Neural cell (in vitro differentiated cells): ENCODE data around the gene ZFAND2A. TPM values are rescaled to one million over a fixed set of nuclear protein-coding genes. Genes with fewer than 3 reads are reported as not detected.

ENCODE experiments used
- H2AFZ ChIP-seq: fragments of 200-600, 300-800 bp; sonication (generic), shearing (Covaris generic); 2 replicates; pipeline ENCODE4 v1.6.0; 2014; ENCODE audit warnings: low read depth, mild to moderate bottlenecking, antibody characterized with exemption, low read length, moderate library complexity
- H3F3A ChIP-seq: fragments of 200-600 bp; shearing (Covaris generic); 2 replicates; pipeline ENCODE4 v1.6.1; 2016; ENCODE audit warnings: mild to moderate bottlenecking, moderate library complexity, mixed read lengths, antibody characterized with exemption, low read length; ENCODE audit not compliant: insufficient read depth, poor library complexity, severe bottlenecking
- H3K27ac ChIP-seq: fragments of 200-600, 300-800 bp; sonication (generic), shearing (Covaris generic); 2 replicates; pipeline ENCODE4 v1.5.1; 2014; ENCODE audit warnings: mild to moderate bottlenecking, low read length, moderate library complexity
- H3K27me3 ChIP-seq: fragments of 300-800, 200-600 bp; sonication (generic), shearing (Covaris generic); 2 replicates; pipeline ENCODE4 v1.6.0; 2014; ENCODE audit warnings: mild to moderate bottlenecking, low read depth, low read length, moderate library complexity; ENCODE audit not compliant: insufficient read depth
- H3K36me3 ChIP-seq: fragments of 300-800, 200-600 bp; sonication (generic), shearing (Covaris generic); 2 replicates; pipeline ENCODE4 v1.5.1; 2014; ENCODE audit warnings: mild to moderate bottlenecking, antibody characterized with exemption, low read length, moderate library complexity; ENCODE audit not compliant: insufficient read depth
- H3K4me2 ChIP-seq: fragments of 300-800, 200-600 bp; sonication (generic), shearing (Covaris generic); 2 replicates; pipeline ENCODE4 v1.6.0; 2014; ENCODE audit warnings: mild to moderate bottlenecking, low read length
- H3K4me3 ChIP-seq: fragments of 300-800, 200-600 bp; sonication (generic), shearing (Covaris generic); 2 replicates; pipeline ENCODE4 v1.5.1; 2014; ENCODE audit warnings: mild to moderate bottlenecking, low read length, moderate library complexity
- H3K79me2 ChIP-seq: fragments of 200-600 bp; shearing (Covaris generic); replicated peaks from 2 replicates; pipeline ENCODE4 v1.6.0; 2014; ENCODE audit warnings: mild to moderate bottlenecking, low read length, moderate library complexity; ENCODE audit not compliant: insufficient read depth
- H3K9ac ChIP-seq: fragments of 300-800, 200-600 bp; sonication (generic), shearing (Covaris generic); 2 replicates; pipeline ENCODE4 v1.6.1; 2016; ENCODE audit warnings: mild to moderate bottlenecking, low read length, mixed read lengths
- H3K9me2 ChIP-seq: fragments of 200-600 bp; shearing (Covaris generic); 2 replicates; pipeline ENCODE4 v1.6.1; 2016; ENCODE audit warnings: mild to moderate bottlenecking, low read length, mixed read lengths; ENCODE audit not compliant: insufficient read depth
- H3K9me3 ChIP-seq: fragments of 200-600, 300-800 bp; sonication (generic), shearing (Covaris generic); 2 replicates; pipeline ENCODE4 v1.6.1; 2016; ENCODE audit warnings: mild to moderate bottlenecking, mixed run types, low read length, moderate library complexity, mixed read lengths
- H4K20me1 ChIP-seq: fragments of 200-600 bp; shearing (Covaris generic); 2 replicates; pipeline ENCODE4 v1.6.1; 2016; ENCODE audit warnings: mild to moderate bottlenecking, mixed run types; ENCODE audit not compliant: insufficient read depth
- CTCF ChIP-seq: fragments of 450-650 bp; IDR thresholded peaks from 2 replicates; pipeline ENCODE4 v1.5.1; 2014; ENCODE audit warnings: antibody characterized with exemption, mild to moderate bottlenecking, moderate library complexity; ENCODE audit not compliant: poor library complexity, severe bottlenecking
- EP300 ChIP-seq: fragments of 450-650 bp; conservative IDR thresholded peaks from 2 replicates; pipeline ENCODE4 v1.6.1; 2014; ENCODE audit warnings: antibody characterized with exemption, mild to moderate bottlenecking, moderate library complexity; ENCODE audit not compliant: poor library complexity, severe bottlenecking
- EZH2 ChIP-seq: fragments of 200-600, 300-800 bp; shearing (Covaris generic), sonication (generic); IDR thresholded peaks from 2 replicates; pipeline ENCODE4 v1.6.1; 2014; ENCODE audit warnings: antibody characterized with exemption, low read length, borderline replicate concordance, mild to moderate bottlenecking; ENCODE audit not compliant: insufficient read depth, poor library complexity, severe bottlenecking
- MXI1 ChIP-seq: fragments of 450-650 bp; conservative IDR thresholded peaks from 2 replicates; pipeline ENCODE4 v1.6.1; 2014; ENCODE audit warnings: antibody characterized with exemption, mild to moderate bottlenecking; ENCODE audit not compliant: poor library complexity, severe bottlenecking
- POLR2AphosphoS5 ChIP-seq: IDR thresholded peaks from 2 replicates; pipeline ENCODE4 v1.6.1; 2012
- RAD21 ChIP-seq: fragments of 450-650 bp; conservative IDR thresholded peaks from 2 replicates; pipeline ENCODE4 v1.6.1; 2014; ENCODE audit warnings: antibody characterized with exemption, mild to moderate bottlenecking, moderate library complexity
- REST ChIP-seq: IDR thresholded peaks from 2 replicates; pipeline ENCODE4 v1.6.1; 2012; ENCODE audit warnings: borderline replicate concordance
- SMC3 ChIP-seq: fragments of 450-650 bp; conservative IDR thresholded peaks from 2 replicates; pipeline ENCODE4 v1.6.1; 2014; ENCODE audit warnings: antibody characterized with exemption, mild to moderate bottlenecking, moderate library complexity; ENCODE audit not compliant: poor library complexity
- TAF1 ChIP-seq: IDR thresholded peaks from 2 replicates; pipeline ENCODE4 v1.6.1; 2012; ENCODE audit warnings: low read depth
- polyA plus RNA-seq: library from polyadenylated mRNA; depleted of rRNA; stranded (reverse); fragments of >200 nt; gene quantifications from 2 replicates; pipeline ENCODE4 v1.2.3, GENCODE V29; 2014

Gene ZFAND2A
- polyA plus RNA-seq, 1 donor from 2014 or later, result 69.9 TPM

GRCh38 chr7:1192171-1192676 lies 32.2 kb upstream of the ZFAND2A start:
- no peak overlapping the region for H3K4me2 ChIP-seq
- no peaks in the 10 kb centered on the region for H3F3A ChIP-seq
- H3K36me3 ChIP-seq, result no peaks in the 10 kb centered on the region
- H3K4me3 ChIP-seq, result no peak overlapping the region
- H3K9me3 ChIP-seq, result no peaks in the 10 kb centered on the region
- no peaks in the 10 kb centered on the region for H4K20me1 ChIP-seq
- H3K9ac ChIP-seq, result no peak overlapping the region
- peaks cover 3% of the 10 kb centered on the region for H3K27me3 ChIP-seq
- no peak for TF ChIP-seq MXI1
- TF ChIP-seq RAD21, result no peak
- TF ChIP-seq TAF1, result no peak
- no peak for TF ChIP-seq EZH2
- TF ChIP-seq CTCF, result no peak
- no peak for TF ChIP-seq SMC3
- no peak for TF ChIP-seq REST
- TF ChIP-seq POLR2AphosphoS5, result no peak
- TF ChIP-seq EP300, result no peak
- H3K27ac ChIP-seq, result no peak overlapping the region
- no peak overlapping the region for H2AFZ ChIP-seq
- no peaks in the 10 kb centered on the region for H3K9me2 ChIP-seq
- H3K79me2 ChIP-seq, result no peaks in the 10 kb centered on the region

DNA sequence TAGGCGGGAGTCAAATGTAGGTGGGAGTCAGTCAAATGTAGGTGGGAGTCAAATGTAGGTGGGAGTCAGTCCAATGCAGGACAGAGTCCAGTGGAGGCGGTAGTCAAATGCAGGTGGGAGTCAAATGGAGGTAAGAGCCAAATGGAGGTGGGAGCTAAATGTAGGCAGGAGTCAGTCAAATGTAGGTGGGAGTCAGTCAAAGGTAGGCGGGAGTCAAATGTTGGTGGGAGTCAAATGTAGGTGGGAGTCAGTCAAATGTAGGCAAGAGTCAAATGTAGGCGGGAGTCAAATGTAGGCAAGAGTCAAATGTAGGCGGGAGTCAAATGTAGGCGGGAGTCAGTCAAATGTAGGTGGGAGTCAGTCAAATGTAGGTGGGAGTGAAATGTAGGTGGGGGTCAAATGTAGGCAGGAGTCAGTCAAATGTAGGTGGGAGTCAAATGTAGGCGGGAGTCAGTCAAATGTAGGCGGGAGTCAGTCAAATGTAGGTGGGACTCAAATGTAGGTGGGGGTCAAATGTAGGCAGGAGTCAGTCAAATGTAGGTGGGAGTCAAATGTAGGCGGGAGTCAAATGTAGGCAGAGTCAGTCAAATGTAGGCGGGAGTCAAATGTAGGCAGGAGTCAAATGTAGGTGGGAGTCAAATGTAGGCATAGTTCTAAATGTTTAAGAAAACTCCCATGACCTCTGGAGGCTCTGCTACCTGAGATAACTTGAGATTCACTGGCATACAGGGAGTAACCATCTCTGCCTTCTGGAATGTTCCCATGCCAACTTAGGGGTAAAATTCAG lies 30.2 kb upstream of the ZFAND2A start:
- Histone ChIP-seq H4K20me1 (no peaks in the 10 kb centered on the region), H3K9ac (no peak overlapping the region), H3K9me3 (no peaks in the 10 kb centered on the region), H3K27me3 (peaks cover 3% of the 10 kb centered on the region), H3K36me3 (no peaks in the 10 kb centered on the region), H3K27ac (no peak overlapping the region), H2AFZ (no peak overlapping the region), H3K79me2 (no peaks in the 10 kb centered on the region), H3K9me2 (no peaks in the 10 kb centered on the region), H3K4me2 (no peak overlapping the region), H3F3A (no peaks in the 10 kb centered on the region), H3K4me3 (no peak overlapping the region)
- TF ChIP-seq RAD21 (no peak), POLR2AphosphoS5 (no peak), EP300 (no peak)
